GM19372 (cell line): ENCODE measurements around the gene GYPC.
A peak's percentile ranks its signal among the peaks of the same experiment; 100 is the strongest.
"Not testable (repeated sequence)": the region's sequence is repeated elsewhere in the genome, so short reads cannot be mapped to it uniquely, and the experiment has no call there.

Experiments used
- ATAC-seq: cut with Tn5 transposase; IDR thresholded peaks from one replicate; pipeline ENCODE4 v1.9.1; 2021; ENCODE audit warnings: mild to moderate bottlenecking, low read depth, moderate library complexity; ENCODE audit not compliant: unreplicated experiment

The GYPC gene

DNA sequence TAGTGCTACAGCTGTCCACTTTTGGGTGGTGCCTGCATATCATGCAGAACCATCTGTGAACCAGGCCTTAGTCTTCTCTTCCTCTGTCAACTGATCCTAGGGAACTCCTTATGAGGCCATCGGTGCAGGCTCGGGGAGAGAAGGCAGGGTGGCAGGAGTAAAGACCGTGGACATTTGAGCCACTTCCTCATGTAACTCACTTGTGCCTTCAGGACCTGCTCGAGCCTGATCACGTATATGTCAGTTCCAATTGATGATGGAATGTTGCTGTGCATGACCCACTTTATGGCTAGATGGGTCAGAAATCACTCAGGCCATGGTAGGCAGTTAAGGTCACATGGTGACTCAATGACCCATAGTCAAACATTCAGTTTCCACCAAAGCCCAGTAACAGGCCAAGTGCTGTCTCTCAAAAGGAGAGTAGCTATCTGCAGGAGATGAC lies 7.6 kb upstream of the GYPC start:
- ATAC-seq: not testable (repeated sequence)

- no peak for ATAC-seq
Observed at GRCh38 chr2:126649101-126649500, 6.9 kb upstream of the GYPC start.

- ATAC-seq: no peak
Observed at GRCh38 chr2:126650994-126651393, 5.0 kb upstream of the GYPC start.

- no peak for ATAC-seq
Observed at GRCh38 chr2:126652323-126652891, 3.6 kb upstream of the GYPC start.

GRCh38 chr2:126653109-126653508 lies 2.8 kb upstream of the GYPC start:
- ATAC-seq: no peak

GRCh38 chr2:126653761-126654160 lies 2.2 kb upstream of the GYPC start:
- ATAC-seq: no peak

GRCh38 chr2:126655051-126655450 lies 907 bp upstream of the GYPC start:
- ATAC-seq: no peak

DNA sequence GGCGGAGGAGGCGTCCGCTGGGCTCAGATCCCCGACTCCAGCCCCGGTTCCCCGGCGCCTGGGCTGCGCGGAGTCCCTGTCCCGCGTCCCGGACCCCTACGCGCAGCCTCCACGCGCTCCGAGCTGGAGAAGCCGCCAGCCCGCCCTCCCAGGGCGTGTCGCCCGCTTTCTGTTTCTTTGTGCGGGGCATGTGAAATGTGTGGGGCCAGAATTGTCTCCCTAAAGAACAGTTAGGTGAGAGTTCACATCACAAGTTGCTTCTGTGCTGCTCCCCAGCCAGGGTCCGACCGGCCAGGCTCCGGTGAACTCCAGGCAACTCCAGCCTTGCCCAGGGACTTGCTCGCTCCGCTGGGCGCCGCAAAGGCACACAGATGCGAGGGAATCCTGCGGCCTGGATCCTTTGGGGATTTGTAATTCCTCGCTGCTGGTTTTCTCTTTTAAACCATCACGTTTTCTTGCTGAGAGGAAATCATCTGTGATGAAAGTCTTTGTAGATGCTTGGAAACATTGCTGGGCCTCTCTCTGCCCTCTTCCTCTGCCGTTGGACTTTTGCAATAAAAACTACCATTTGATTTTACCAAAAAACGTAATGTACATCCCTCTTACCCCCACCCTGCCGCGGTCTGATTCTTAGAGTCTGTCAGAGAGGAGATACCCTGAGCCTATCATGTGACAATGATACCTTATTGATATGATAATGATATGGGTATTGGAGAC lies 631 bp downstream of the GYPC start:
- ATAC-seq: peak; percentile 27

DNA sequence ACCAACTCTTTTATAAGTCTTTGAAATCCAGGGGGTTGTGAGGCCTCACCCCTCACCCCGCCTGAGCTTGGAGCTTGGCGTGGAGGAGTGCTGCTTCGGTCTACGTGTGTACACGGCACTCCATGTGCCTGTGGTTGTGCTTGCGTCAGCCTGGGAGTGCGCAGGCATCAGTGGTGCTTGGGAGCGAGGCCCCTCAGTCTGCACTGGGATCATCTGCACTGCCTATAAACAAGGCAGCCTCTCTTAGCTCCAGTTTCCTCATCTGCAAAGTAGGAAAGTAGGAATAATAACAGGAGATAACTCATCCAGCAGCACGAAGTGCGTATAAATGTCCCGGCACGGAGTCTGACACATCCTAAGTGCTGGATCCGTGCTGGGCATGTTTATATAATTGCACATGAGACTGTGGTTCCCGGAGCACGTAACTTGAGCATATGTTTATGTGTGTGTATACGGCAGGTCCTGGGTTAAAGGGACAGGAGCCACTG lies 1.2 kb downstream of the GYPC start:
- peak; percentile 2 for ATAC-seq

DNA sequence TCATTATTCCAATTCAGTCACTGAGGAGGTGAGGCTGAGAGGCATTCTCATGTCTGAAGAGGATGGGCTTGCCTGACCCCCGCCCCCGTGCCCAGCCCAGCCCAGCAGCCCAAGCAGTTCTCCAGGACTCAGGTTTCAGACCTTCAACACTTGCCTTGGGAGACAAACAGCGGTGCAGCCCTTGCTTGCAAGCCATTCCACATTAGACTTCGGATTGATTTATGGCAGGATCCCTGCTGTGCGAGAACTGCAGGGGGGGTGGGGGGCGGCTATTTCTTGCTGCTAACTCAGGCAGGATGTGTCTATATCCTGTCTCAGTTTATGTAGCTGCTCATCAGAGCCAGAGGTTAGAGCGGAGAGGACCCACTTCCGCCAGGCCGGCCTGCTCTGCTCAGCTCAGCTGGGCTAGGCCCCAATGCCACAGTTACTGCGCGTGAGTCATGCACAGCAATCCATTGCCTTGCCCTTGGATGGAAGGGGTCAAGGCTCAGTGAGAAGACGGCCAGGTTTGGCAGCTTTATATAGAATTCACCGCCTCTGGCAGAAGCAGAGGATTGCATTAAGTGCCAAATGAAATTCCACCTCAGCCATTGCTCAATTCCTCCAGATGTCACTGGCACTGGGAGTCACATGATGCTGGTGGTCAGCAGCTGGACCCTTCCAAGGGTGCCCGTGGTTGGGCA lies 1.8 kb downstream of the GYPC start:
- ATAC-seq: peak; percentile 58

DNA sequence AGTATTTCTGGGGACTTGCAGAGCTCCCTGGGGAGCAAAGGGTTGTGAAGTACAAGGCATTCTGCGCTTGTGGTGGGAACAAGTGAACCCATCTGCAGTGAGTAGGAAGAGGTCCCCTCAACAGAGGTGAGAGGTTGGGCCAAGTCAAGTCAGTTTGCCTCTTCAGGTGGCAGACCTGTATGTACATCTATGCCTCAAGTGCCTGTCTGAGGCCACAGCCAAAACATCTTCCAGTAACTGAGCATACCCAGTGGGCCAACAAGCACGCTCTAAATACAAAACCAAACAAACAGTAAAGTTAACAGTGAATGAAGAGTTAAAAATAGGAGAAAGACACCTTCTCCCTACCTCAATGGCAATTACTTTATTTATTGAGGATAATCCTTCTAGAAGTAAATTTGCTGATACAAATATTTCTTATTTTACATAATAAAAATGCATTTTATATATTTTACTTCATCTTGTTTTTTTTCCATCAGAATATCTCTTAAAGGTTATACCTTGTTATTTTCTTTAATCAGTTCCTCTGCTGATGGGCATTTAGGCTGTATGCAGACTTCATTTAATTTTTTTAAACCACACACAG lies 2.5 kb downstream of the GYPC start:
- ATAC-seq: peak; percentile 3

DNA sequence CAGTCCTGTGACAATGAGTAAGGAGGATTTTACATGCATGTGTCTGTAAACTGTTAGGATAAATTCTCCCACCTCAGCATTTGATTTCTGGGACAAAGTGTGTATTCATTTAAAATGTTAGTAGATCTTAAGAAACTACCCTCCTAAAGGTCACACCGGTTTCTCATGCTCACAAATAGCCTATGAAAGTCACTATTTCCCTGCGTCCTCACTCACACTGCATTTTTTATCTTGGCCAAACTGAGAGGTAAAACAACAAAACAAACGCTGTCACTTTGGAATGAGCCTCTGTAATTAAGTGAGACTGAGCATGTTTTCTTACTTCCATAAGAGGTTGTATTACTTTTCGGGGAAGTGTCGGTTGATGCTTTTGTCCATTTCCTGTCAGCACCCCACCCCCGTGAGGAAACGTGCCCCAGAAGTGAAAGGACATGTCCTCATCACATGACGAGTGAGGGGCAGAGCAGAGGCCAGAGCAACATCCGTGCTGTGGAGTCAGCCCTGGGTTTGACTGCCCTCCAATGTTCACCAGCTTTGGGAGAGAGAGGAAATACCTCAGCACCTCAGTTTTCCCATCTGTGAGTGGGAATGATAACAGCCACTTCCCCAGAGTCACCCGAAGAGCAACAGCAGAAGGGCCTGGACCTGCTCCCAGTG lies 3.1 kb downstream of the GYPC start:
- peak; percentile 37 for ATAC-seq

- no peak for ATAC-seq
Observed at GRCh38 chr2:126659562-126660467, 3.9 kb downstream of the GYPC start.

DNA sequence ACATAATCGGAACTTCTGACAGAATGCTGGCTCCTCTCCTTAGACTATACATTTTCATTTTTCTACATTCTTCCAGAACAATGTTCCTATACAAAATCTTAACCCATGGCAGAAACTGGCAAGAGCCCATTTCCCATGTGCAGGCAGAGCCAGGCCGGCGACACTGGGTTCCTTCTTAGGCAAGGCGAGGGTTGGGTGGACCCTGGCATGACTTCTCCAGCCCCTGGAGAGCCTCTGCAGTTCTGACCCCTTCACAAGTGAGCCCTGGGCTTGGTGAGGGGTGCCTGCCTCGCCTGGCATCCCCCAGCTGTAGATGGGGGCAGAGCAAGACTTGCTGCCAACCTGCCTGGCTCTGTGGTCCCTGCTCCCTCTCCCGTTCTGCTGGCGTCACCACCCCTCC lies 5.0 kb downstream of the GYPC start:
- ATAC-seq: no peak

DNA sequence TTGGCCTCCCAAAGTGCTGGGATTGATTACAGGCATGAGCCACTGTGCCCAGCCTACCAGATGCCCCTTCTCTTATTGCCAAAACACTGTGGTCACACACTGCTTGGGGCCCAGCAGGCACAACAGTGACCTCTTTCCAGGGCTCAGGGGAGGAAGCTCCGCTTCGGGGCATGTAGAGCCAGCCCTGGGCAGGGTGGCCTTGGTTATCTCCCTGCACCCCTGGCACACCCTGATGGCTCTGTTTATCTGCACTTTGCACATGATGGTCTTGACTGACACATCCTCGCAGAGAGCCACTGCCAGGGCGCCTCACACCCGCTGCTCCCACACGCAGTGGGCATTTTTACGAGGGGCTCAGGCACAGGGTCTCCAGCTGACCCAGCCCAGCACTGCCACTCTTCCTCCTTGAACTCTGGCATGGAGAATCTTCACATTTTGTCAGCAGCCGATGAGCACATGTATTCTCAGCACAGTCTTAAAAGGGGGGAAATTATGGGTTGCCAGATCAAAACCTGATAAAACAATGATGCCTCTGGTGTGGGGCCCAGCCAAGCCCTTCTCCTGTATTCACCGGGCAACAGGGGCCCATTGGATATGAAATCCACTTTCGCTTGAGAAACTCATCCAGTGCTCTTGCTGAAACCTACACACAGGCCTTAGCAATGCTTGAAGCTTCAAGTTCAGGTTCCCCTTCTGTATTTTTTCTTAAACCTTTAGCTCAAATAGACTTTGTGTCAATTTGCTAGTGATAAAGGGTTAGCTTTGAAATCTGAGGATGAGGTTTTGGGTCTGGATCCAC lies 5.9 kb downstream of the GYPC start:
- no peak for ATAC-seq

GRCh38 chr2:126662621-126663020 lies 6.7 kb downstream of the GYPC start:
- no peak for ATAC-seq

GRCh38 chr2:126663184-126663963 lies 7.4 kb downstream of the GYPC start:
- no peak for ATAC-seq

GRCh38 chr2:126664234-126664633 lies 8.3 kb downstream of the GYPC start:
- peak; percentile 70 for ATAC-seq
